ENCODE data around the gene JAKMIP2.

Gene JAKMIP2

GRCh38 chr5:147621016-147621415, 161.5 kb downstream of the JAKMIP2 start:
- Histone ChIP-seq H3K27me3 (no peaks in the 10 kb centered on the region), H3K27ac (no peak overlapping the region), H3K9me3 (no peaks in the 10 kb centered on the region), H3K4me3 (ENCODE audit: low read depth in 1 of 2, low read length in 1 of 2) (no peak overlapping the region), H3K36me3 (no peaks in the 10 kb centered on the region), H3K4me1 (ENCODE audit: control insufficient read depth in 1 of 2, insufficient read depth in 1 of 2, low read depth in 1 of 2, low read length in 1 of 2) (no peaks in the 10 kb centered on the region)
- no peak for TF ChIP-seq CTCF (IDR thresholded peaks at IDR 0.05)

GRCh38 chr5:147619281-147619878, 163.1 kb downstream of the JAKMIP2 start:
- Histone ChIP-seq H3K27me3 (no peaks in the 10 kb centered on the region), H3K4me1 (ENCODE audit: control insufficient read depth in 1 of 2, insufficient read depth in 1 of 2, low read depth in 1 of 2, low read length in 1 of 2) (no peaks in the 10 kb centered on the region), H3K9me3 (no peaks in the 10 kb centered on the region), H3K4me3 (ENCODE audit: low read depth in 1 of 2, low read length in 1 of 2) (no peak overlapping the region), H3K36me3 (no peaks in the 10 kb centered on the region), H3K27ac (no peak overlapping the region)
- TF ChIP-seq CTCF (IDR thresholded peaks at IDR 0.05) = no peak

- Histone ChIP-seq H3K4me3 (ENCODE audit: low read depth in 1 of 2, low read length in 1 of 2) (no peak overlapping the region), H3K9me3 (no peaks in the 10 kb centered on the region), H3K27me3 (no peaks in the 10 kb centered on the region), H3K36me3 (no peaks in the 10 kb centered on the region), H3K4me1 (ENCODE audit: control insufficient read depth in 1 of 2, insufficient read depth in 1 of 2, low read depth in 1 of 2, low read length in 1 of 2) (no peaks in the 10 kb centered on the region), H3K27ac (no peak overlapping the region)
- no peak for TF ChIP-seq CTCF (IDR thresholded peaks at IDR 0.05)
Measured at GRCh38 chr5:147617711-147618350, 164.7 kb downstream of the JAKMIP2 start.

- Histone ChIP-seq H3K9me3 (no peaks in the 10 kb centered on the region), H3K4me3 (ENCODE audit: low read depth in 1 of 2, low read length in 1 of 2) (no peak overlapping the region), H3K27me3 (no peaks in the 10 kb centered on the region), H3K27ac (no peak overlapping the region), H3K36me3 (no peaks in the 10 kb centered on the region), H3K4me1 (ENCODE audit: control insufficient read depth in 1 of 2, insufficient read depth in 1 of 2, low read depth in 1 of 2, low read length in 1 of 2) (no peaks in the 10 kb centered on the region)
- no peak for TF ChIP-seq CTCF (IDR thresholded peaks at IDR 0.05)
Measured at GRCh38 chr5:147617191-147617606, 165.3 kb downstream of the JAKMIP2 start.

- no peaks in the 10 kb centered on the region for H3K27me3 ChIP-seq
- no peaks in the 10 kb centered on the region for H3K4me1 ChIP-seq (ENCODE audit: control insufficient read depth in 1 of 2, insufficient read depth in 1 of 2, low read depth in 1 of 2, low read length in 1 of 2)
- H3K4me3 ChIP-seq (ENCODE audit: low read depth in 1 of 2, low read length in 1 of 2) = no peak overlapping the region
- TF ChIP-seq CTCF (IDR thresholded peaks at IDR 0.05) = no peak
- H3K9me3 ChIP-seq = no peaks in the 10 kb centered on the region
- H3K27ac ChIP-seq = no peak overlapping the region
- no peaks in the 10 kb centered on the region for H3K36me3 ChIP-seq
Measured at GRCh38 chr5:147616421-147616820, 166.1 kb downstream of the JAKMIP2 start.

Data from neutrophil (primary cell).